Neural cell (in vitro differentiated cells): ENCODE measurements around the gene TAS2R1. TPM values are rescaled to one million over a fixed set of nuclear protein-coding genes. Genes with fewer than 3 reads are reported as not detected.

ENCODE experiments used
- H2AFZ ChIP-seq: fragments of 200-600, 300-800 bp; sonication (generic), shearing (Covaris generic); 2 replicates; pipeline ENCODE4 v1.6.0; 2014; ENCODE audit warnings: low read depth, mild to moderate bottlenecking, antibody characterized with exemption, low read length, moderate library complexity
- H3F3A ChIP-seq: fragments of 200-600 bp; shearing (Covaris generic); 2 replicates; pipeline ENCODE4 v1.6.1; 2016; ENCODE audit warnings: mild to moderate bottlenecking, moderate library complexity, mixed read lengths, antibody characterized with exemption, low read length; ENCODE audit not compliant: insufficient read depth, poor library complexity, severe bottlenecking
- H3K27ac ChIP-seq: fragments of 200-600, 300-800 bp; sonication (generic), shearing (Covaris generic); 2 replicates; pipeline ENCODE4 v1.5.1; 2014; ENCODE audit warnings: mild to moderate bottlenecking, low read length, moderate library complexity
- H3K27me3 ChIP-seq: fragments of 300-800, 200-600 bp; sonication (generic), shearing (Covaris generic); 2 replicates; pipeline ENCODE4 v1.6.0; 2014; ENCODE audit warnings: mild to moderate bottlenecking, low read depth, low read length, moderate library complexity; ENCODE audit not compliant: insufficient read depth
- H3K36me3 ChIP-seq: fragments of 300-800, 200-600 bp; sonication (generic), shearing (Covaris generic); 2 replicates; pipeline ENCODE4 v1.5.1; 2014; ENCODE audit warnings: mild to moderate bottlenecking, antibody characterized with exemption, low read length, moderate library complexity; ENCODE audit not compliant: insufficient read depth
- H3K4me2 ChIP-seq: fragments of 300-800, 200-600 bp; sonication (generic), shearing (Covaris generic); 2 replicates; pipeline ENCODE4 v1.6.0; 2014; ENCODE audit warnings: mild to moderate bottlenecking, low read length
- H3K4me3 ChIP-seq: fragments of 300-800, 200-600 bp; sonication (generic), shearing (Covaris generic); 2 replicates; pipeline ENCODE4 v1.5.1; 2014; ENCODE audit warnings: mild to moderate bottlenecking, low read length, moderate library complexity
- H3K79me2 ChIP-seq: fragments of 200-600 bp; shearing (Covaris generic); replicated peaks from 2 replicates; pipeline ENCODE4 v1.6.0; 2014; ENCODE audit warnings: mild to moderate bottlenecking, low read length, moderate library complexity; ENCODE audit not compliant: insufficient read depth
- H3K9ac ChIP-seq: fragments of 300-800, 200-600 bp; sonication (generic), shearing (Covaris generic); 2 replicates; pipeline ENCODE4 v1.6.1; 2016; ENCODE audit warnings: mild to moderate bottlenecking, low read length, mixed read lengths
- H3K9me2 ChIP-seq: fragments of 200-600 bp; shearing (Covaris generic); 2 replicates; pipeline ENCODE4 v1.6.1; 2016; ENCODE audit warnings: mild to moderate bottlenecking, low read length, mixed read lengths; ENCODE audit not compliant: insufficient read depth
- H3K9me3 ChIP-seq: fragments of 200-600, 300-800 bp; sonication (generic), shearing (Covaris generic); 2 replicates; pipeline ENCODE4 v1.6.1; 2016; ENCODE audit warnings: mild to moderate bottlenecking, mixed run types, low read length, moderate library complexity, mixed read lengths
- H4K20me1 ChIP-seq: fragments of 200-600 bp; shearing (Covaris generic); 2 replicates; pipeline ENCODE4 v1.6.1; 2016; ENCODE audit warnings: mild to moderate bottlenecking, mixed run types; ENCODE audit not compliant: insufficient read depth
- CTCF ChIP-seq: fragments of 450-650 bp; IDR thresholded peaks from 2 replicates; pipeline ENCODE4 v1.5.1; 2014; ENCODE audit warnings: antibody characterized with exemption, mild to moderate bottlenecking, moderate library complexity; ENCODE audit not compliant: poor library complexity, severe bottlenecking
- EP300 ChIP-seq: fragments of 450-650 bp; conservative IDR thresholded peaks from 2 replicates; pipeline ENCODE4 v1.6.1; 2014; ENCODE audit warnings: antibody characterized with exemption, mild to moderate bottlenecking, moderate library complexity; ENCODE audit not compliant: poor library complexity, severe bottlenecking
- EZH2 ChIP-seq: fragments of 200-600, 300-800 bp; shearing (Covaris generic), sonication (generic); IDR thresholded peaks from 2 replicates; pipeline ENCODE4 v1.6.1; 2014; ENCODE audit warnings: antibody characterized with exemption, low read length, borderline replicate concordance, mild to moderate bottlenecking; ENCODE audit not compliant: insufficient read depth, poor library complexity, severe bottlenecking
- MXI1 ChIP-seq: fragments of 450-650 bp; conservative IDR thresholded peaks from 2 replicates; pipeline ENCODE4 v1.6.1; 2014; ENCODE audit warnings: antibody characterized with exemption, mild to moderate bottlenecking; ENCODE audit not compliant: poor library complexity, severe bottlenecking
- POLR2AphosphoS5 ChIP-seq: IDR thresholded peaks from 2 replicates; pipeline ENCODE4 v1.6.1; 2012
- RAD21 ChIP-seq: fragments of 450-650 bp; conservative IDR thresholded peaks from 2 replicates; pipeline ENCODE4 v1.6.1; 2014; ENCODE audit warnings: antibody characterized with exemption, mild to moderate bottlenecking, moderate library complexity
- SMC3 ChIP-seq: fragments of 450-650 bp; conservative IDR thresholded peaks from 2 replicates; pipeline ENCODE4 v1.6.1; 2014; ENCODE audit warnings: antibody characterized with exemption, mild to moderate bottlenecking, moderate library complexity; ENCODE audit not compliant: poor library complexity
- TAF1 ChIP-seq: IDR thresholded peaks from 2 replicates; pipeline ENCODE4 v1.6.1; 2012; ENCODE audit warnings: low read depth
- polyA minus RNA-seq: library from RNA; depleted of rRNA, polyadenylated mRNA; stranded (reverse); fragments of >200 nt; gene quantifications from 2 replicates; pipeline ENCODE4 v1.2.3, GENCODE V29; 2014
- polyA plus RNA-seq: library from polyadenylated mRNA; depleted of rRNA; stranded (reverse); fragments of >200 nt; gene quantifications from 2 replicates; pipeline ENCODE4 v1.2.3, GENCODE V29; 2014
- TF ChIP-seq, protein P1 (sequence below): IDR thresholded peaks from 2 replicates; pipeline ENCODE4 v1.6.1; 2012; ENCODE audit warnings: borderline replicate concordance

Gene TAS2R1
- polyA plus RNA-seq: 0.41 TPM in 1 of 2 replicates, not detected in the other
- polyA minus RNA-seq: not detected in 2 replicates

DNA sequence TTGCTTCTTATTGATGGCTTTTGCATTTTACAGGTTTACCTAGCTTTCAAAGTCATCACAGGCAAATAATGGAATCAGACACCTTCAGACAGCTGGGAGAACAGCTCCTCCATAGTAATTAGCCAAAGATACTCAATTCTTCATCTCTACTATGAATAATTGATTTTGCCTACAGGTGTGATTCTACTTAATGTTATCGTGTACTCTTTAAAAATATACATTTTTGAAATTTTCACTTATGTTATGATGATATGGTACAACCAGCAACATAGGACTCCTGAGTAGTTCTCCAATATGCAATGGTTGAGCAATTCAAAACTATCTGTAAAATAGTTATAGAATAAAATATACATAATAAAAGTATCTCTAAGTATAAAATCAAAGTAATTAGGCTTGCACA is at the start of gene TAS2R1:
Gene TAS2R1 (minus strand): TSS at position 101 of the 400 bp plus-strand sequence. CDS start 319 bp downstream, outside the sequence.
- Histone ChIP-seq H3K9me2 (no peaks in the 10 kb centered on the region), H2AFZ (no peak within 1 kb of the TSS), H3K27ac (no peak within 1 kb of the TSS), H4K20me1 (no peaks in the 10 kb centered on the region), H3K79me2 (no peaks in the 10 kb centered on the region), H3K4me2 (no peak within 1 kb of the TSS), H3K9ac (no peak within 1 kb of the TSS), H3F3A (no peaks in the 10 kb centered on the region), H3K9me3 (no peaks in the 10 kb centered on the region), H3K4me3 (no peak within 1 kb of the TSS), H3K27me3 (no peaks in the 10 kb centered on the region), H3K36me3 (no peaks in the 10 kb centered on the region)
- TF ChIP-seq EP300 (no peak), CTCF (no peak), TAF1 (no peak), MXI1 (no peak), POLR2AphosphoS5 (no peak), SMC3 (no peak), EZH2 (no peak), RAD21 (no peak)
- TF ChIP-seq, protein P1, sequence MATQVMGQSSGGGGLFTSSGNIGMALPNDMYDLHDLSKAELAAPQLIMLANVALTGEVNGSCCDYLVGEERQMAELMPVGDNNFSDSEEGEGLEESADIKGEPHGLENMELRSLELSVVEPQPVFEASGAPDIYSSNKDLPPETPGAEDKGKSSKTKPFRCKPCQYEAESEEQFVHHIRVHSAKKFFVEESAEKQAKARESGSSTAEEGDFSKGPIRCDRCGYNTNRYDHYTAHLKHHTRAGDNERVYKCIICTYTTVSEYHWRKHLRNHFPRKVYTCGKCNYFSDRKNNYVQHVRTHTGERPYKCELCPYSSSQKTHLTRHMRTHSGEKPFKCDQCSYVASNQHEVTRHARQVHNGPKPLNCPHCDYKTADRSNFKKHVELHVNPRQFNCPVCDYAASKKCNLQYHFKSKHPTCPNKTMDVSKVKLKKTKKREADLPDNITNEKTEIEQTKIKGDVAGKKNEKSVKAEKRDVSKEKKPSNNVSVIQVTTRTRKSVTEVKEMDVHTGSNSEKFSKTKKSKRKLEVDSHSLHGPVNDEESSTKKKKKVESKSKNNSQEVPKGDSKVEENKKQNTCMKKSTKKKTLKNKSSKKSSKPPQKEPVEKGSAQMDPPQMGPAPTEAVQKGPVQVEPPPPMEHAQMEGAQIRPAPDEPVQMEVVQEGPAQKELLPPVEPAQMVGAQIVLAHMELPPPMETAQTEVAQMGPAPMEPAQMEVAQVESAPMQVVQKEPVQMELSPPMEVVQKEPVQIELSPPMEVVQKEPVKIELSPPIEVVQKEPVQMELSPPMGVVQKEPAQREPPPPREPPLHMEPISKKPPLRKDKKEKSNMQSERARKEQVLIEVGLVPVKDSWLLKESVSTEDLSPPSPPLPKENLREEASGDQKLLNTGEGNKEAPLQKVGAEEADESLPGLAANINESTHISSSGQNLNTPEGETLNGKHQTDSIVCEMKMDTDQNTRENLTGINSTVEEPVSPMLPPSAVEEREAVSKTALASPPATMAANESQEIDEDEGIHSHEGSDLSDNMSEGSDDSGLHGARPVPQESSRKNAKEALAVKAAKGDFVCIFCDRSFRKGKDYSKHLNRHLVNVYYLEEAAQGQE: no peak

DNA sequence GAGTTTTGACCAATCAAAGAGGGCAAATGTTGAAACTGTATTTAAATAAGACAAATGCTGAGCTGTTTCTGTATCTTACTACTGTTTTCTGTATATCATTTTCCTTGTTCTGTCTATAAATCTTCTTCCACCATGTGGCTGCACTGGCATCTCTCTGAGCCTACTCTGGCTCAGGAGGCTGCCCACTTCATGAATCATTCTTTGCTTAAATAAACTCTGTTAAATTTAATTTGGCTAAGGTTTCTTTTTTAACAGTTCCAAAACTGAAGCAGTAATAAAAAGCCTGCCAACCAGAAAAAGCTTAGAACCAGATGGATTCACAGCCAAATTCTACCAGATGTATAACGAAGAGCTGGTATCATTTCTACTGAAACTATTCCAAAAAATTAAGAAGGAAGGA is 40.2 kb upstream of the TAS2R1 start:
- H3K4me2 ChIP-seq: no peak overlapping the region
- no peak overlapping the region for H3K4me3 ChIP-seq
- no peak for TF ChIP-seq EP300
- no peak for TF ChIP-seq POLR2AphosphoS5
- TF ChIP-seq EZH2: no peak
- no peak for TF ChIP-seq TAF1
- no peak for TF ChIP-seq CTCF
- TF ChIP-seq RAD21: no peak
- TF ChIP-seq, protein P1: no peak
- TF ChIP-seq SMC3: no peak
- TF ChIP-seq MXI1: no peak
- no peak overlapping the region for H3K27ac ChIP-seq
- H3K27me3 ChIP-seq: no peaks in the 10 kb centered on the region
- no peaks in the 10 kb centered on the region for H3K9me2 ChIP-seq
- no peak overlapping the region for H2AFZ ChIP-seq
- H3K9ac ChIP-seq: no peak overlapping the region
- no peaks in the 10 kb centered on the region for H3K36me3 ChIP-seq
- no peaks in the 10 kb centered on the region for H3F3A ChIP-seq
- no peaks in the 10 kb centered on the region for H3K9me3 ChIP-seq
- H3K79me2 ChIP-seq: no peaks in the 10 kb centered on the region
- no peaks in the 10 kb centered on the region for H4K20me1 ChIP-seq
